ENCODE data around the gene PPP2R5E. TPM values are rescaled to one million over a fixed set of nuclear protein-coding genes. Genes with fewer than 3 reads are reported as not detected.

The PPP2R5E gene
- total RNA-seq, 1 donor from 2014 or later = 55.3 TPM

- Mint-ChIP-seq H3K4me3 (ENCODE audit: low read depth) (no peak overlapping the region), H3K27ac (peak overlapping the region; percentile 76), H3K9me3 (ENCODE audit: low read depth) (peaks cover 15% of the 10 kb centered on the region), H3K36me3 (ENCODE audit: insufficient read depth) (peaks cover 9% of the 10 kb centered on the region), H3K27me3 (no peaks in the 10 kb centered on the region), H3K4me1 (ENCODE audit: low read depth) (peaks cover 18% of the 10 kb centered on the region)
- TF ChIP-seq CTCF (IDR thresholded peaks at IDR 0.05; ENCODE audit: unreplicated experiment) = no peak
- DNase-seq (ENCODE audit: low spot score, unreplicated experiment) = no peak
Measured at GRCh38 chr14:63361790-63362189, 181.4 kb downstream of the PPP2R5E start.

DNA sequence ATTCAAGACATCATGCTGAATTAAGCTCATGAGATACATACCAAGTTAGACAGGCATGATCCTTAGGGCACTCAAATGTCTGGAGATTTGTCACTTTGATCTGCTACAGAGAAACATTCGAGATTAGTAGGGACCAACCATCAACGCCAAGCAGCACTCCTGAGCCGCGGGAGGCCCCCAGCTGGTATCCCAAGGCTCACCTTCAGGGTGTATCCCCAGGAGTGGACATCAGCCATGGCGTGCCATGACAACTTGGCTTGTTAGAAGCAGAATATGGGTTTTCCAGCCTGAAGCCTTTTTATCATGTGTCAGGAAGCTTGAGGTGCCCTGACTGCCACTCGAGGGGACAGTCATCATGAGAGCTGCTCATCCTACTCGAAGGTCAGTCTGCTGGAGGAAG is 185.3 kb downstream of the PPP2R5E start:
- Mint-ChIP-seq H3K27me3 (no peaks in the 10 kb centered on the region), H3K36me3 (ENCODE audit: insufficient read depth) (no peaks in the 10 kb centered on the region), H3K9me3 (ENCODE audit: low read depth) (no peaks in the 10 kb centered on the region), H3K4me1 (ENCODE audit: low read depth) (peaks cover 11% of the 10 kb centered on the region), H3K4me3 (ENCODE audit: low read depth) (no peak overlapping the region), H3K27ac (no peak overlapping the region)
- no peak for DNase-seq (ENCODE audit: low spot score, unreplicated experiment)
- TF ChIP-seq CTCF (IDR thresholded peaks at IDR 0.05; ENCODE audit: unreplicated experiment) = no peak

GRCh38 chr14:63345826-63346225 is 197.4 kb downstream of the PPP2R5E start:
- peaks cover 4% of the 10 kb centered on the region for H3K4me1 Mint-ChIP-seq (ENCODE audit: low read depth)
- H3K4me3 Mint-ChIP-seq (ENCODE audit: low read depth) = no peak overlapping the region
- TF ChIP-seq CTCF (IDR thresholded peaks at IDR 0.05; ENCODE audit: unreplicated experiment) = no peak
- DNase-seq (ENCODE audit: low spot score, unreplicated experiment) = no peak
- peaks cover 7% of the 10 kb centered on the region for H3K27me3 Mint-ChIP-seq
- H3K9me3 Mint-ChIP-seq (ENCODE audit: low read depth) = no peaks in the 10 kb centered on the region
- no peaks in the 10 kb centered on the region for H3K36me3 Mint-ChIP-seq (ENCODE audit: insufficient read depth)
- no peak overlapping the region for H3K27ac Mint-ChIP-seq

- no peaks in the 10 kb centered on the region for H3K36me3 Mint-ChIP-seq (ENCODE audit: insufficient read depth)
- no peak overlapping the region for H3K27ac Mint-ChIP-seq
- peaks cover 7% of the 10 kb centered on the region for H3K27me3 Mint-ChIP-seq
- peaks cover 4% of the 10 kb centered on the region for H3K4me1 Mint-ChIP-seq (ENCODE audit: low read depth)
- TF ChIP-seq CTCF (IDR thresholded peaks at IDR 0.05; ENCODE audit: unreplicated experiment) = no peak
- no peak for DNase-seq (ENCODE audit: low spot score, unreplicated experiment)
- no peaks in the 10 kb centered on the region for H3K9me3 Mint-ChIP-seq (ENCODE audit: low read depth)
- no peak overlapping the region for H3K4me3 Mint-ChIP-seq (ENCODE audit: low read depth)
Measured at GRCh38 chr14:63344336-63344735, 198.8 kb downstream of the PPP2R5E start.

GRCh38 chr14:63343878-63344277 is 199.3 kb downstream of the PPP2R5E start:
- DNase-seq (ENCODE audit: low spot score, unreplicated experiment) = no peak
- Mint-ChIP-seq H3K27ac (no peak overlapping the region), H3K4me3 (ENCODE audit: low read depth) (no peak overlapping the region), H3K9me3 (ENCODE audit: low read depth) (peaks cover under 1% of the 10 kb centered on the region), H3K4me1 (ENCODE audit: low read depth) (peaks cover 4% of the 10 kb centered on the region), H3K27me3 (peaks cover 7% of the 10 kb centered on the region), H3K36me3 (ENCODE audit: insufficient read depth) (no peaks in the 10 kb centered on the region)
- TF ChIP-seq CTCF (IDR thresholded peaks at IDR 0.05; ENCODE audit: unreplicated experiment) = no peak

All from progenitor cell of endocrine pancreas (in vitro differentiated cells).